SW 1271 (cell line): ENCODE results near the gene HEBP2.

ENCODE experiments used
- DNase-seq, 2 experiments: peaks; one replicate each; lab custom pipeline; 2025; lab: John Stamatoyannopoulos, UW

The HEBP2 gene

DNA sequence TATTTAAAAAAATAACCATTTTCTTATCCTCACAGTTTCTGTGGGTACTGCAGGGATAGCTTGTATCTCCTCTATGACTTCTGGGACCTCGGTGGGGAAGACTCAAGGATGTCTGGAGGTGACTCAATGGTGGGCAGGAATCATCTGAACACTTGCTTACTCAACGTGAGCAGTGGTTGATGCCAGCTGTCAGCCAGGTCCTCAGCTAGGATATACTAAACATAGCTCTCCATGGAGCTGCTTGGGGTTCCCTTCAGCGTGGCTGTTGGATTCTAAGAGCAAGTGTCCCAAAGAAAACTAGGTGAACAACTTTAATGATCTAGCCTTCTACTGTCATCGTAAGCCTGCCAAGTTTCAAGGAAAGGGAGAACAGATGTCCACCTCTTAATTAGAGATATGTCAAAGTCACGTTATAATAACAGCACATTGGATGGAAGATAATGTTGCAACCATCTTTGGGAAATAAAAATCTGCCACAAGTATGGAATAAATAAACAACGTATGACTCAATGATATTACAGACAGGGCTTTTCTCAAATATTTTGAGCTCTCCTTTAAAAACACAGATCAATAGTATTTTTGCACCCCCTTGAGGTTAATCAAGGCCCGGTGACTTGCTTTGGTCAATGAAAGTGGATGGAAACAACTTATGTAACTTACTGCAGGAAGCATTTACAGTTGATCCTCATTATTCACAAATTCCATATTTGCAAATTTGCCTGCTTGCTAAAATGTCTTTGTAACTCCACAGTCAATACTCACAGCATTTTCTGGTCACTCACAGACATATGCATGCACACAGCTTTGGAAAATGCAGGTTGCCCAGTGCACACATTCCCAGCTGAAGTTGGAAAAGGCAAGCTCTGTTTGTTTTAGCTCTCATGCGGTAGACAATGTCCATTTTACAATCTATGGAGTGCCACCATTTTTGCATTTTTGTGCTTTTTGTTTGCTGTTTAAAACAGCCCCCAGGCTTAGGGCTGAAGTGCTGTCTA lies 6.6 kb upstream of the HEBP2 start:
- DNase-seq, result no peak

DNA sequence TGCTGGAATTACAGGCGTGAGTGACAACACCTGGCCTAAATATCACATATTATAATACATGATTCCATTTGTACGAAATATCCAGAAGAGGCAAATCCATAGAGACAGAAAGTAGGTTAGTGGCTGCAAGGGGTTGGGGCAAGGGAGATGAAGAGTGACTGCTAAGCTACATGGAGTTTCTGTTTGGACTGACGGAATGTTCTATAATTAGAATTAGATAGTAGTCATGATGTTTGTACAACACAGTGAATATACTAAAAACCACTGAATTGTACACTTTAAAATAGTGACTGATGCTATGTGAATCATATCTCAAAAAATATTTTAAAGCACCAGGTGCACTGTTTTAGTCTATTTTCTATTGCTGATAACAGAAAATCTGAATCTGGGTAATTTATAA lies 3.7 kb upstream of the HEBP2 start:
- DNase-seq, result no peak

DNA sequence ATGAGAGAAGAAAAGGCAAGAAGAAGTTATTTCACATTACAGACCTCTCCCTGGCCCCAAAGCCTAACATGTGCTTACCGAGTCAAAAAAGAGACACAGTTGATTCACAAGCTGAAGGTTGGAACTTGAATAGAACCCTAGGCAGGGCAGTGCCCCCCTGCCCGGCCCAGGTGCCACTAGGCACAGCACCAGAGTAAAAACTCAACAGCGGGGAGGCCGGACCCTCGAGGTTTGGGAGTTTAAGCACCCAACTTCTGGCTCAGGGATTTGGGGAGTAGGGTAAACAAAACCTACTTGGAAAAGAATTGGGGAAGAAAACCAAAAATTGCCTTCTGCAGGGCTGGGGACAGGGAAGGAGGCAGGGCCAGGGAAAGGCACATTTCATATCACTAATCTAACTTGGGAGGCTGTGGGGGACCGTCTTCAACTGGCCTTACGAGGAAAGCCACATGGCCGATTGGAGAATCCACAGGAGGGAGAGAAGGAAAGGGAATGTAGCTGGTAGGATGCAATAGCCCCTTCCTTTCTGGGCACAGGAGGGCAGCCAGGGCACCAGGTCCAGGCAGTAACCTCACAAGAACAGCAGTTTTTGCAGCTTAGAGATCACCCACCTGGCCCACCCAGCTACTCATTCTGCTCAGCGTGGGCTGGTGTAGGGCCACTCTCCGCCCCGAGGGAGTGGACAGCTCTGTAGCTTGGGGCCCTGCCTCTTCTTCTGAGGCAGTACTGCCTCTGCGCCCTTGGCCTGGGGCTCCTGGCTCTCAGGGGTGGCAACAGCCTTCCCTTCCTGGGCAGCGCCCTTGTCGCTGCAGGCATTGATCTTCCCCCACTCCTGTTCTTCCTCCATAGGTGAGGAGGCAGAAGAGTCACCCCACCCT lies 1.8 kb upstream of the HEBP2 start:
- no peak for DNase-seq

DNA sequence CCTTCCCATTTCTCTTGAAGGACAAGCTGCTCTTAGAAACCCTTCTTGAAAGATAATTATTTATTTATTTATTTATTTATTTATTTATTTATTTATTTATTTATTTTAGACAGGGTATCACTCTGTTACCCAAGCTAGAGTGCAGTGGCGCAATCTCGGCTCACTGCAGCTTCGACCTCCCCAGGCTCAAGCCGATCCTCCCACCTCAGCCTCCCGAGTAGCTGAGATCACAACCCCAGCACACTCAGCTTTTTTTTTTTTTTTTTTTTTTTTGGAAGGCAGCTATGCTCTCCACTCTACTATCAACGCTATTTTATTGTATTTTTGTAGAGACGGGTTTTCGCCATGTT lies 1.2 kb upstream of the HEBP2 start:
- no peak for DNase-seq

DNA sequence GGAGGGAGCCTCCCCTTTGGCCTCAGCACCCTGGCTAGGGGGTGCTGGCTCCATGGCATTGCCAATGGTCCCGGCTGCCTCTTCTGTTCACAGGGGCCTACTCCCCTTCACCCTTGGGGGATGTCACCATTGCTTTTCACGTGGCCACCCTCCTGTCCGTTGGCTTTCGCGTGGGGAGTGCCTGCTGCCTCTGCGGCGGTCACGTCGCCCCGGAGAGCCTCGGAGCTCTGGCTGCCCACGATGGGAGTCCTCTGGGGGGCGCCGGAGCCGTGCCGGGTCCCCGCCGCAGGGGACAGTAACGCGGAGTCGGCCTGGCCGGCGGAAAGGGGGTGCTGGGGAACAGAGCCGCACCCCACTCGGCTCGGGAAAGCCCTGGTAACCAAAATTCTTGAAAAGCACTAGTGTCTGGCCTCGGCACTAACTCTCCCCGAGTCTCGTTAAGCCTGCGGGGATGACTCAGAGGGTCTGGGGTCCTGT lies 661 bp upstream of the HEBP2 start:
- peak in 1 of 2 experiments; percentile 26 for DNase-seq

DNA sequence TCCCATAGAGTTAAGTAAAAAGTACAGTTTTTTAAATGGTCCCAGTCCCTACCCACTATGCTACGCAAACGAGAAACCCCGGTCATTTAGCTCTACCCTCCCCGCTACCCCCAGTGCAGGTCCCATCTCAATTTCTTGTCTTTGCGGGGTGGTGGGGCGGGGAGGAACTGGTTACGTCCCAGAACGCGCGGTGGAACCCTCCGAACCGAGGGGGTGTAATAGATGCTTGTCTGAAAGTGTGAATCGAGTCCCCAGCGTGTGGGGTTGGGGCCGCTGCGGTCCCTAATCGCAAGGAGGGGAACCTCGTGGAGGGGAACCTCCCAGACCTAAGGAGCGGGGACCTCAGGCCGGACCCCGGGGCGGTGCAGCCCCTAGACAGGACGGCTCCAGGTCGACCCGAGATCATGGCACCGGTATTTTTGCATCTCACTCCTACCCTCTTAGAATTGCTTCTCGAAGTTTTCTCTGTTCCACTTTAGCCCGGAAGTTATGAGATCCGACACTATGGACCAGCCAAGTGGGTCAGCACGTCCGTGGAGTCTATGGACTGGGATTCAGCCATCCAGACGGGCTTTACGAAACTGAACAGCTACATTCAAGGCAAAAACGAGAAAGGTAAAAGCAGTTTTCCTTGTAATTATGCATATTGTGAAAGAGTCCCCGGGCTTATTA lies 779 bp downstream of the HEBP2 start:
- DNase-seq, result no peak

DNA sequence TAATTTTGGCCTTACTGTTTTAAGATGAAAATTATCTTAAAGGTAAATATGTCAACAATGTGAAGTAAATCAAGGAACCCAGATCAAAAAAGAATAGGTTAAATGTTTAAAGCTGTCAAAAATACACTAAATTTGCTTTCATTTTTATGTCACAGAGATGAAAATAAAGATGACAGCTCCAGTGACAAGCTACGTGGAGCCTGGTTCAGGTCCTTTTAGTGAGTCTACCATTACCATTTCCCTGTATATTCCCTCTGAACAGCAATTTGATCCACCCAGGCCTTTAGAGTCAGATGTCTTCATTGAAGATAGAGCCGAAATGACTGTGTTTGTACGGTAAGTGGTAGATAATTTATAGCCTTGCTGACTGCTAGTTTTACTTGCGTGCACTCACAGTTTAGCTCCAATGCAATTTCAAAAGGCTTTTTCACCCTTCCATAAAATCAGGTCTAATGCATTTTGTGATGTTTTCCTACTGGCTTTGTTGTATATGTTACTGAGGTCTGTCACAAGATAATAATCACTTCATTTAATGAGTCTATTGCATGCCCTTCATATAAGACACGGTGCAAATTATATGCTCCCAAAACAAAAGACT lies 1.9 kb downstream of the HEBP2 start:
- no peak for DNase-seq

DNA sequence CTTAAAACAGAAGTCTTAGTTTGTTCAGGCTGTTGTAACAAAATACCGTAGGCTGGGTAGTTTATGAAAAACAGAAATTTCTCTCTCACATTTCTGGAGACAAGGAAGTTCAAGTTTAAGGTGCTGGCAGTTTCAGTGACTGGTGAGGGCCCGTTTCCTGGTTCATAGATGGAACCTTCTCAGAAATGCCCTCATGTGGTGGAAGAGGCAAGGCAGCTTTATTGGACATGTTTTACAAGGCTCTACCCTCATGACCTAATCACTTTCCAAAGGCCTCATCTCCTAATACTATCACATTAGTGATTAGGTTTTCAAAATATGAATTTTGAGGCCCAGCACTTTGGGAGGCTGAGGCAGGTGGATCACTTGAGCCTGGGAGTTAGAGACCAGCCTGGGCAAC lies 2.4 kb downstream of the HEBP2 start:
- no peak for DNase-seq

DNA sequence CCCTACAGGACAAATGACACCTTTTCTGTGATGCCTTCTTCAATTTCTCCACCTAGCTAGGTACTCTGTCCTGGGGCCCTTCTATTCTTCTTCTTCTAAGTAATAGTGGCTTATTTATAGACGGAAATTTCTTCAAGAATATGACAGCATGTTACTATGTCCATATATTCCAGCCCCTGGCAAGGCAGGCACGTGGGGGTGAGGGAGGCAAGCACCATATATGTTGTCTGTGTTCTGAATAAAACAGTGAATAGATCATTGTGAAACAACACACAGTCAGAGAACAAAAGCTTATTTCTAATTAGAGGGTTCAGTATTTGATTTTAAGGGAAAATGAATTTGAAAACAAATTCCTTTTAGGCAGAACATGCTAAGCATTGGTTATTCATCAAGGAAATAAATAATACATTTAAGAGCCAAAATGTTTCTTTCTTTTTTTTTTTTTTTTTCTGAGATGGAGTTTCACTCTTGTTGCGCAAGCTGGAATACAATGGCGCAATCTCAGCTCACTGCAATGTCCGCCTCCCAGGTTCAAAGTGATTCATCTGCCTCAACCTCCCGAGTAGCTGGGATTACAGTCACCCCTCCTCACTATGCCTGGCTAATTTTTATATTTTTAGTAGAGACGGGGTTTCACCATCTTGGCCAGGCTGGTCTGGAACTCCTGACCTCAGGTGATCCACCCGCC lies 6.2 kb downstream of the HEBP2 start:
- no peak for DNase-seq

DNA sequence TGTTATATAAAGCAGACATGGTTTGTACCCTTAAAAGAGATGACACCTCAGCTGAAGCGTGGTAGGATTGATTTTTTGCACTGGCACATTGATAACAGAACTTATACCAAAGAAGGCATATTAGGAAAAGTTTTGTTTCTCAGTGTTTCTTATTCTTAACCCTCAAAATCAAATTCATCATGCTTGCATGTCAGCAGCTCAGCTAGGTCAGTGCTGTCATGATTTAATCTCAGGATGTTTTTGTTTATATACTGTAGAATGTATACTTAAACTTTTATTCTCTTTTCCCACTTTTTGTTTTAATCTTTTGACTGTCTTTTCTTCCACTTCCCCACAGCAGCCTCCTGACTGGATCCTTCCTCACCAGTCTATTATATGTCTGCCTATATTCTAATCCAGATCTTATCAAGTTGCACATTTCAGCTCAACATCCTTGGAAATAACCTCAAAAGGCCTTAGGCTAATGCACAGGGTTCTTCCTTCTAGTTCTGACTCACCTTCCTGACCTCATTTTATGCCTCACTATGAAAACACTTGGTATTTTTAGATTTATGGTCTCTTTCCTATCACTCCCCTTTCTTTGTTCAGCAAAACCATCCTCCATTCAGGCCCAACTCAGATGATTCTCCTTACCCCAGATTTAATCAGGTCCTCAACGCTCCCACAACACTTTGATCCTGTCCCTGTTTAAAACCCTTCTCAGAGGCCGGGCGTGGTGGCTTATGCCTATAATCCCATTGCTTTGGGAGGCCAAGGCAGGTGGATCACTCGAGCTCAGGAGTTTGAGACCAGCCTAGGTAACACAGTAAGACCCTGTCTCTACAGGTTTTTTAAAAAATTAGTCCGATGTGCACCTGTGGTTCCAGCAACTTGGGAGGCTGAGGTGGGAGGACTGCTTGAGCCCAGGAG lies 7.2 kb downstream of the HEBP2 start:
- peak in 1 of 2 experiments; percentile 48 for DNase-seq

DNA sequence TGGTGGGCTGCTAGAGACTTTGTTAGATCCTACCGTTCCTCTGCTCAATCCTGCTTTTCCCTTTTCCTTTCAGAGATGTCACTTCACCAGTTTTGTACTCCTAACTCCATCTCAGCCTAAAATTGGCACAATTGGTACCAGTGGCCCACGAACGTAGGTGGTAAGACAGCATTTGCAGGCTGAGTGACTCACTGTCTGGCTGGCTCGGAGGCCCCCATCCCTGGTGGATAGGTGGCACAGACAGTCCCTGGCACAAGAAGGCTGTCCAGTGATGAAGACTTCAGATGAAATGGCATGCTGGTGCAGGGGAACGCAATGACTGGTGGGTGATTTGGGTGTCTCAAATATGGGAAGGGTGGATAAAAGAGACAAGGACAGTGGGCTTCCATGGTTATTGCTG lies 11.1 kb downstream of the HEBP2 start:
- DNase-seq, result no peak

DNA sequence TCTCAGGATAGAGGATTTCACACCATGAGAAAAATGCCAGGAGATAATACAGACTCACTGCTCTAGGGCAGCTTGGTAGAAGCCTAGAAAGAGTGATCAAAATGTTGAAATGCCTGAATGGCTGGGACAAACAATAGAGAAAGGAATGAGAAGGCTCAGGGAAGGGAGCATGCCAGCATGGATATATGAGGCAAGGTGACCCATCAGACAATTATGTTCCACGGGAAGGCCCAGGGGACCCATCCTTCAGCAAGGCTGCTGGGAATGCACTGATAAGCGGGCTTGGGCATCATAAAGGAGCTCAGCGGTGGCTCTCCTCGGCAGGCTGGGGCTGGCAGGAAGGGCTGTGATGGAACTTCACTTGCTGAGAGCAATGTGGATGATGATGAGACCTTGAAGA lies 12.2 kb downstream of the HEBP2 start:
- no peak for DNase-seq

DNA sequence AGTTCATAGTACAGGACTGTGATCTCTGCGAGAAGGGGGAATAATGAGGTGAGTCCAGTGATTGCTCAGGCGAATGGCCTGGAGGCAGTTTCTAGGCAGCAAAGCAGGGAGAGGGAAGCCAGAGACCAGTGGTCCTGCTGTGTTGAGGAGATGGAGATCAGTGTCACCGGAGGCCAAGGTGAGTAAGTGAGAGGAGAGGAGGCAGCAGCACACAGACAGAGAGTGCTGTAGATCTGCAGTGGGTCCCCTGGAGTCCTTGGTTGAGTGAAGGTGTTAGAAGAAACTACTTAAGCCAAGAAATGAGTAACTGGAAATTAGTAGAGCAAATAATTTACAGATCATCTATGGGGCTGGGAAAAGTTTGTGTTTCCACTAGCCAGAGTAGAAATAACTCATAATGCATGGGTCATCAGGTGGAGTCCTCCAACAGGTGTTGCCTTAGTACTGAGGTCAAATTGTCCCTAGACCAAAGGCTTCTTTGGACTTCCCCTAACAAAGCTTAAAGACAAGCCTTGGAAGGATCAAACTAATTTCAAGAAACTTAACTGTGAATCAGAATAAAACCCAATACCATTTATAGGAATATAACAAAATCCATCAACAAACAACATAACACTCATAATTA lies 13.6 kb downstream of the HEBP2 start:
- DNase-seq, result no peak

DNA sequence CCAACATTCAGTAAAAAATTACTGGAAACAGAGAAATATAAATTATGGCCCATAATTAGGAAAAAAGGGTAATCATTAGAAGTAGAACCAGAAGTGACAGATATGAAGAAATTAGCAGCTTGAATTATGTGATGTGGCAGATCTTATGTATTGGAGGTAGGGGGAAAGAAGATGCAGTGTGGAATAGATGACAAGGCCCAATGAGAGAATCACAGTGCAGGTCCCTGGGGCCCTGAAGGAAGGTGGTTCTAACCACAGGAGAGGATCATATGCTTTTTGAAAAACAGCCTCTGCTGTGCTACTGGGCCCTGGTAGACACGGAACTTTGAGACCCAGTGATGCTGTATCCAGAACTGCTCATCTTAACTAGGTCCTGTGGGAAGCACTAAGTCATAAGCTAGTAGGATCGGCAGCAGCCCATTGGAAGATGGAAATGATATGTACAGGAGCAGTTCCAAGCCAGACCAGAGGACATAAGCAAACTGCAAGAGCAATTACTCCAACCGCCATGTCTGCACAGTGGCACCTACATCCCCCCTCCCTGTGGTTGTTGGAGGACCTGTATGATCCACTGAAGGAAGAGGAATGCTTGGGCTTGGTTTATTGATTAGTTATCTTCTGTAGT lies 14.2 kb downstream of the HEBP2 start:
- DNase-seq, result no peak

DNA sequence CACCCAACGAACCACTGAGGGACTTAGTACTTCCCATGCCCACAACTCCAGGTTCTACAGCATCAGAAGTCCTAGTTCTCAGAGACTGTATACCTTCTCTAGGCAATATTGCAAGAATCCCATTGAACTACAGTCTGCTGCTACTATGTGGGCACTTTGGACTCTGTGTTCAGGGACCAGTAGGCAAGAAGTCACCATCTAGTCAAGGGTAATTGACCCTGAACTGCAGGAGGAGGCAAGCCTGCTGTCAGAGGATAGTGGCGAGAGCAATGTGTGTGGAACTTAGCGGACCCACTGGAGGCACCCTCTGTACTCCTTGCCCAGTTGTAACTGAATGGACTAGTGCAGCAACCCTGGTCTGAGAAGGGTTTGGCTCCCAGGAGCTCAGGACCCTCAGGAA lies 15.7 kb downstream of the HEBP2 start:
- no peak for DNase-seq

DNA sequence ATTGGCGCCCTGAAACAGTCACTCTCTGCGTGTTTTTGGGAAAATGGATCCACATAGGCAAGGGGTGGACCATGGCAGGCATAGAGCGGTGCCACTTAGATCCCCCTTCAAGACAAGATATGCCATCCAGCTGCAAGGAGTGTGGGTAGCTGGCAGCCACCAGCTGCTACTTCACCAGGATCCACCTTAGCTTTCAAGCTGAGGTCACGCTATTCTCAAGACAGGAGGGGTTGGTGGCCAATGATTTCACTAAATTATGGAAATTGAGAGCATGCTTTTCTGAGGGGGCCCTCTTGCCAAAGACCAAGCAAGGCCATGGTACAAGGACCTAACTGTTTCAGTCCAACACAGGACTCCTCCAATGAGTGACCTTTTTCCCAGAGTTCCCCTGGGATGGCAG lies 16.3 kb downstream of the HEBP2 start:
- DNase-seq, result no peak

DNA sequence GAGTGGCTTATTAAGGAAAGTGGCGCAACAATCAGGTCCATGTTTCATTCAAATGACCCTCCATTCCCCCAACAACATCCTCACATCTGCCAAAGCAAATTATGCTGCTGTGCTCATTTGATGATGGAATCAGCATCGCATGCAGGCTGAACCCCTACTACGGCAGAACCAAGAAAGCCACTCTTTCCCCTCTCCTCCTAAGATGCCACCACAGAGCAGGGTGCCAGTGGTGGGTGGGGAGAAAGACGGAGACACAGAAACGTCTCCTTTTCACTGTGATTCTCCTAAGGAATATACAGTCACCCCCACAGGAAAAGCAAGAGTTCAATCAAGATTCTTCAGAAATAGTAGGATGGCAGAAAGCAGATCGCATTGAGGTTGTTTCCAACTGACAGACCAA lies 17.1 kb downstream of the HEBP2 start:
- DNase-seq, result no peak

DNA sequence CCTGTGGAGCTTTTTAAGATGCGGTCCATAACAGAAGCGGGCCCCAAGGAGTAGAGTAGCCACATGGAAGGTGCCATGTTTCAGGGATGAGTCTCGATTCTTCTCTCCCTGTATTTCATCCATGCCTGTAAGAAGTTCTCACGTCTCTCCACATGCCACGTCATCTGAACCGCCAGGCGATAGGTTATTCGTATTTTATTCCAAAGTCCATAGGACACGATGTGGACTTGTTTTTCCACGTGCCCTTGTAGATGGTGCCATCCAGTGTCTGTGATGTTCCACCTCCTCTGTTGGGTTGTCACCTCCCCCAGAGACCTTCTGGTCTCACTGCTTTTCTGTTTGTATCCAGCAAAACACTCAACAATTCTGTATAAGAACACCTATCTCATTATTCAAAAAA lies 17.6 kb downstream of the HEBP2 start:
- no peak for DNase-seq

DNA sequence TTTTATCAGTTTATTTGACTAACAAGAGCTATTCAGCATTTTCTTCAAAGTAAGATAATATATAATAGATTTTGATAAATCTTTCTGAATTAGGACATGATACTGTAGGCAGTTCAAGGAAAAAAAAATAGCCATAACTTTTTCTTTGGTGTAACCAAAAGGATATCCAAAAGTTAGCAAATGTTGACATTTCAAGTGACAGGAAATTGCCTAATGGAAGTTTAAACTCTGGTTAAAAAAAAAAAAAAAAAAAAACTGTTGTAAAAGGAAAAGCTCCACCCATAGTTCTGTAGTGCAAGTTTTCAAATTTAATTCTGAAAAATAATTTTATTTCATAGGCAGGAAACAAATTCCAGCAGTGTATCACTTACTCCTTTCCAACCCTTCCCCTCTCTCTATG lies 18.8 kb downstream of the HEBP2 start:
- DNase-seq, result no peak
